ENCODE measurements around the gene BCAS3. TPM values are rescaled to one million over a fixed set of nuclear protein-coding genes. Genes with fewer than 3 reads are reported as not detected.
"Not testable (repeated sequence)": the region's sequence is repeated elsewhere in the genome, so short reads cannot be mapped to it uniquely, and the experiment has no call there.

BCAS3 gene
- total RNA-seq, 1 donor: 23.7 TPM

- no peak for TF ChIP-seq CTCF (IDR thresholded peaks at IDR 0.05; ENCODE audit: insufficient read depth, low read depth, low read length)
- no peak overlapping the region for H3K4me3 ChIP-seq (ENCODE audit: low read depth, low read length)
- no peak for DNase-seq (ENCODE audit: low read depth)
Observed at GRCh38 chr17:61239327-61239726, 561.7 kb downstream of the BCAS3 start.

DNA sequence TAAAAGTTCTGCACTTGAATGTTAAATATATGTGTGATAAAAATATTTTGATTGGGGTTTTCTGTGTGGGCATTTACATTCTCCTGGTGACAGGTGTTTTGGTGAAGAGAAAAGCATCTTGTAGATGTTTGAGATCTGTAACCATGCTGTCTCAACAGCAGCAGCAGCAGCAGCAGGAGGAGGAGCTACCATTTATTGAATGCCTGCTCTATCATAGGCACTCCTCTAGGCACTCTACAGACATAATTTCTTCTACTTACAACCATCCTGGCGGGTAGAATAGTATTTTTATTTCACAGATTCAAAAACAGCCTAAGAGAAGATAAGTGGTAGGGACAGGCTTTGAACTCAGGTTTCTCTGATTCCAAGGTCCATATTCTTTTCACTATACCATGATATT, 562.3 kb downstream of the BCAS3 start:
- no peak for DNase-seq (ENCODE audit: low read depth)
- TF ChIP-seq CTCF (IDR thresholded peaks at IDR 0.05; ENCODE audit: insufficient read depth, low read depth, low read length): no peak
- no peak overlapping the region for H3K4me3 ChIP-seq (ENCODE audit: low read depth, low read length)

GRCh38 chr17:61240851-61241468, 563.3 kb downstream of the BCAS3 start:
- no peak for TF ChIP-seq CTCF (IDR thresholded peaks at IDR 0.05; ENCODE audit: insufficient read depth, low read depth, low read length)

DNA sequence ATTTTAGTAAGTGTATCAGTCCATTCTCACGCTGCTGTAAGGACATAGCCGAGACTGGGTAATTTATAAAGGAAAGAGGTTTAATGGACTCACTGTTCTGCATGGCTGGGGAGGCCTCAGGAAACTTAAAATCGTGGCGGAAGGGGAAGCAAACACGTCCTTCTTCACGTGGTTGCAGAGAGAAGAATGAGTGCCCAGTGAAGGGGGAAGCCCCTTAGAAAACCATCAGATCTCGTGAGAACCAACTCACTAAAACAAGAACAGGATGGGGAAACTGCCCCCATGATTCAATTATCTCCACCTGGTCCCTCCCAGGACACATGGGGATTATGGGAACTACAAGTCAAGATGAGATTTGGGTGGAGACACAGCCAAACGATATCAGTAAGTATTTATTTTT, 567.3 kb downstream of the BCAS3 start:
- not testable (repeated sequence) for H3K4me3 ChIP-seq (ENCODE audit: low read depth, low read length); DNase-seq (ENCODE audit: low read depth)

More at GRCh38 chr17:61240851-61241468, 563.3 kb downstream of the BCAS3 start:
- no peak overlapping the region for H3K4me3 ChIP-seq (ENCODE audit: low read depth, low read length)
- no peak for DNase-seq (ENCODE audit: low read depth)

GRCh38 chr17:61245706-61246135, 568.1 kb downstream of the BCAS3 start:
- H3K4me3 ChIP-seq (ENCODE audit: low read depth, low read length): no peak overlapping the region
- no peak for DNase-seq (ENCODE audit: low read depth)
- TF ChIP-seq CTCF (IDR thresholded peaks at IDR 0.05; ENCODE audit: insufficient read depth, low read depth, low read length): no peak

DNA sequence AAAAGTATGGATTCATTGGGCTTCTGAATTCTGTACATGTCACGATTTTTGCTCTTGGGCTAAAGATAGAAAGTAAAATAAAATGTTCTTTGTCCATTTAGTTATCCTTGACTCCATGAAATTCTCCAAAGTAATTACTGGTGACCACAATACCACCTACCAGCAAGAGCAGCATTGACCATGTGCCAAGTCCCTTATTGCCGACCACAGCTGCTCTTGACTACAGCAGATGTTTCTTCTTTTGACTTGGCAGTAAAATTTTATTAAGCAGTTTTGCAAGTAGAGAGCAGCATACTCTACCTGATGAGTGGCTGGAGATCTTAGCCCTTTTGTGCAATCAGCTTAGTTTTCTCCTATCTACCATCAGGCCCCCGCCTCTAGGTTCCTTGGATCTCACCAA, 569.8 kb downstream of the BCAS3 start:
- no peak for TF ChIP-seq CTCF (IDR thresholded peaks at IDR 0.05; ENCODE audit: insufficient read depth, low read depth, low read length)
- peak; percentile 99 for DNase-seq (ENCODE audit: low read depth)
- H3K4me3 ChIP-seq (ENCODE audit: low read depth, low read length): no peak overlapping the region

GRCh38 chr17:61248399-61248798, 570.7 kb downstream of the BCAS3 start:
- no peak overlapping the region for H3K4me3 ChIP-seq (ENCODE audit: low read depth, low read length)
- no peak for TF ChIP-seq CTCF (IDR thresholded peaks at IDR 0.05; ENCODE audit: insufficient read depth, low read depth, low read length)
- DNase-seq (ENCODE audit: low read depth): peak; percentile 78
